ENCODE results near the gene ATP2C2. TPM values are rescaled to one million over a fixed set of nuclear protein-coding genes. Genes with fewer than 3 reads are reported as not detected.

Gene ATP2C2
- total RNA-seq, 1 experiment from 2014 or later = not detected

- no peak for DNase-seq (ENCODE audit: extremely low read depth, low read depth)
Observed at GRCh38 chr16:84360748-84361147, 7.6 kb upstream of the ATP2C2 start.

- no peak for DNase-seq (ENCODE audit: extremely low read depth, low read depth)
Observed at GRCh38 chr16:84361546-84361945, 6.8 kb upstream of the ATP2C2 start.

GRCh38 chr16:84362471-84362941 lies 5.8 kb upstream of the ATP2C2 start:
- no peak for DNase-seq (ENCODE audit: extremely low read depth, low read depth)

DNA sequence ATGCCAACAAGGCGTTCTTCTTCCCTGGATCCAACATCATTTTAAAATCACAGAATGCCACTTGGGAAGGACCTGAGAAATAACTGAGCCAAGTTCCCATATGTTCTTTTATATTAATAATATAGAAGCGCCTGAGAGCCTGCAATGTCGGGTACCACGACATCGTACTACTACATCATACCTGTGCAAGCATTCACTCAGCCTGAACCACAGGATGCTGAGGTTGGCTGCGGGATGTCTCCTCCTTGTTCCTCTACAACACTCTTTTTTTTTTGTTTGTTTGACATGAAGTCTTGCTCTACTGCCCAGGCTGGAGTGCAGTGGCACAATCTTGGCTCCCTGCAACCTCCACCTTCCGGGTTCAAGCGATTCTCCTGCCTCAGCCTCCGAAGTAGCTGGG lies 2.1 kb upstream of the ATP2C2 start:
- DNase-seq (ENCODE audit: extremely low read depth, low read depth) = no peak

DNA sequence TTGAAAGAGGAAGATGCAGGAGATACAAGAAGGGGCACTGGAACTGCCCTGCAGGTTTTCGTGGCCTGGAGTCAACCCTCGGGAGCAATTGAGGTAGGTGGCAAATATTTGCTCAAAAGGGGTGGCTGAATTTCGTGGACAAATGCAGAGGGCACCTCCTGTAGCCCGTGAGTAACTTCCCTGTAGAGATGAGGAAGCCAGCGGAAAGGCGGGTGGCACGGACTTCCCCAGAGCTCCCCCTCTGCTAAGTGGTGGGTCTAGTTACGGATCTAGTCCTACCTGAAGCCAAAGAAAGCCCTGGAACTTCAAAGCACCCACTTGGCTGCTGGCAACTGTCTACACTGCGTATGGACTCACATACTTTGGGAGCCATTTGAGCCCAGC lies 1.0 kb upstream of the ATP2C2 start:
- no peak for DNase-seq (ENCODE audit: extremely low read depth, low read depth)

- DNase-seq (ENCODE audit: extremely low read depth, low read depth) = no peak
Observed at GRCh38 chr16:84367750-84368307, 509 bp upstream of the ATP2C2 start.

DNA sequence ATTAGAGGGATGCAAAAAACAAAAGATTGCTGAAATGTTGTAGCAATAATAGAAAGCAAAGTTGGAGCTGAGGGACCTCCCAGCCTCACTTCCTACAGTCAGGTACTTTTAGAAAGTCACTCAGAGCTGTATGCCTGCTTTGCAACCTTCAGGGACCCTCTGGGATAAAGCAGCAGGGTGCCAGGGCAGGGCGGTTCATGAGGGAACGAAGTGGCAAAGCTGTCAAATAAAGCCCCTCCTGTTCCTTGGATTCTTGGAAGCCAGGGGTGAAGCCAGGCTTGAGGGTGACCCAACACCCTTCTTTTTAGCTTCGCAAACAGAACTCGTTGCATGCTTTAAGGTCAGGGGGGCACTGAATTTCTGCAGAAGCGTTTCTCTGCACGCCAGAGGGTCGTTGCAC lies 767 bp downstream of the ATP2C2 start:
- DNase-seq (ENCODE audit: extremely low read depth, low read depth) = no peak

DNA sequence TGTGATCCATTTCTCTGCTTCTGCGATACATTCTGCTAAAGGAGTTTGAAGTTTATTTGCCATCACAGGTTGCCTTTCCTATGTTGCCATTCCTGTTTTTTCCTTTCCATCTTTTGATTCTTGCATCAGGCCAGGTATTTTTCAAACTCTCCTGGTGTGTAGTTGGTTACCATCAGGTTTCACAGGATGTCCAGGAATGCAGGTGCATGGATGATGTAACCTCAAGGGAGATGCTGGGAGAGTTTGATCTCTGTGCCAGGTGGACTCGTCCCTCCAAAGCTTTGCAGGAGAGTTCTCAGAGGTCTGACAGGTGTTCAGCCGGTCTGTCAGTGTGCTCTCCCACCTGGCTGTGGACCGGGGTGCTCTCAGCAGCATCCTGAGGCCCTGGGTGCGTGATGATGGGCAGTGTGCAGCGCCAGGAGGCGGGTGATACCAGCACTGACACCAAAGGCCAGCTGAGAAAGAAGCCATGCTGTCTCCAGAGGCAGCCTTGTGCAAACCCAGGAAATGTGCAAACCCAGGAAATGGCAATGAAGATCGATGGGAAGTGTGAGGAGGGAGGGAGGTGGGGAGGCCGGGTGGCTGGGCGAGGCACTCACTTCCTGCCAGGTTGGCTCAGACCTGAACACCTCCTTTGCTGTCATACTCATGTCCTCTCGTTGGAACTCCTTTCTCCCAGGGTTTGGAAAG lies 1.7 kb downstream of the ATP2C2 start:
- DNase-seq (ENCODE audit: extremely low read depth, low read depth) = no peak

DNA sequence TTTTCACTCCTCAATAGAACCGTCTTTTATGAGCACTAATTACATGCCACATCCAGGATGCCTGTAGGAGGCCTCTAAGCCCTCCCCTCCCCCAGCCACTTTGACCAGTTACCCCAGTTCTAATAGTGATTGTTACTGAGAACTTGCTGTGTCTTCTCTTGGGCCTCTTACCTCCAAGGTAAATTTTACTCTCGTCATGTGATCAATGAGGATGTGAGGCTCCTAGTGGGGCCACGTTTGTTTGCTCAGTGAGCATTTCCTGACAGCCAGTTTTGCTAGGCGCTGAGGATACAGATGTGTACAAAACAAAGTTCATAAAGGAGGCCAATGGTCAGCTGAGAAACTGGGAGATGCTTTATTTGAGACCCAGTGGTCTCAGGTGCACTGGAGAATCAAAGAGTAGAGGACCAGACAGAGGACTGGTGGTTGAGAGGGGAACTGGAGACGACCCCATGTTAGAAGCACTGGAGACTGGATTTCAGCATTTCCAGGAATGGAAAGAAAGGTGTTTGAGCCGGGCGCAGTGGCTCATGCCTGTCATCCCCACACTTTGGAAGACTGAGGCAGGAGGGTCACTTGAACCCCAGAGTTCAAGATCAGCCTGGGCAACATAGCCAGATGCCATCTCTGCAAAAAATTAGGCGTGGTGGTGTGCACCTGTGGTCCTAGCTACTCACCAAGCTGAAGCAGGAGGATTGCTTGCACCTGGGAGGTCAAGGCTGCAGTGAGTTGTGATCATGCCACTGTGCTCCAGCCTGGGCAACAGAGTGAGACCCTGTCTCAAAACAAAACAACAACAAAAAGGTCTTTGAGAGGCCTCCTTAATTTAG lies 2.6 kb downstream of the ATP2C2 start:
- no peak for DNase-seq (ENCODE audit: extremely low read depth, low read depth)

- no peak for DNase-seq (ENCODE audit: extremely low read depth, low read depth)
Observed at GRCh38 chr16:84371553-84371865, 3.2 kb downstream of the ATP2C2 start.

GRCh38 chr16:84373907-84374489 lies 5.7 kb downstream of the ATP2C2 start:
- DNase-seq (ENCODE audit: extremely low read depth, low read depth) = no peak

GRCh38 chr16:84378099-84378498 lies 9.8 kb downstream of the ATP2C2 start:
- no peak for DNase-seq (ENCODE audit: extremely low read depth, low read depth)

GRCh38 chr16:84378567-84378966 lies 10.2 kb downstream of the ATP2C2 start:
- no peak for DNase-seq (ENCODE audit: extremely low read depth, low read depth)

DNA sequence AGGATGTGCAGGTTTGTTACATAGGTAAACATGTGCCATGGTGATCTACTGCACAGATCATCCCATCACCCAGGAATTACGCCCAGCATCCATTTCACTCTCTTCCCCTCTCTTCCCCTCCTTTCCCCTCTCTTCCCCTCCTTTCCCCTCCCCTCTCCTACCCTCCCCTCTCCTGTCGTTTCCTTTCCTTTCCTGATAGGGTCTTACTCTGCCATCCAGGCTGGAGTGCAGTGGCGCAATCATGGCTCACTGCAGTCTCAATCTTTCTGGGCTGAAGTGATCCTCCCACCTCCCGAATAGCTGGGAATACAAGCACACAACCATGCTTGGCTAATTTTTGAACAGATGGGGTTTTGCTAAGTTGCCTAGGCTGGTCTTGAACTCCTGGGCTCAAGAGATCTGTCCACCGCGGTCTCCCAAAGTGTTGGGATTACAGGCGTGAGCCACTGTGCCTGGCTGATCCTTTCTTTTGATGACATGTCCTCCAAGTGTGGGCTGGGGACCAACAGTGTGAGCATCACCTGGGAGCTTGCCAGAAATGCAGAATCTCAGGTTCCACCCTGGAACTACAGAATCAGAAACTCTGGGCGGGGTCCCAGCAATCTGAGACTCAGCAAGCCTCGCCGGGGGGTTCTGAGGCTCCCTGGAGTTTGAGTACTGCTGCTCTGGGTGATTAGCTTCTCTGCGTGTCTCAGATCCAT lies 10.8 kb downstream of the ATP2C2 start:
- no peak for DNase-seq (ENCODE audit: extremely low read depth, low read depth)

- no peak for DNase-seq (ENCODE audit: extremely low read depth, low read depth)
Observed at GRCh38 chr16:84379709-84380362, 11.5 kb downstream of the ATP2C2 start.

GRCh38 chr16:84380405-84380804 lies 12.1 kb downstream of the ATP2C2 start:
- DNase-seq (ENCODE audit: extremely low read depth, low read depth) = no peak

DNA sequence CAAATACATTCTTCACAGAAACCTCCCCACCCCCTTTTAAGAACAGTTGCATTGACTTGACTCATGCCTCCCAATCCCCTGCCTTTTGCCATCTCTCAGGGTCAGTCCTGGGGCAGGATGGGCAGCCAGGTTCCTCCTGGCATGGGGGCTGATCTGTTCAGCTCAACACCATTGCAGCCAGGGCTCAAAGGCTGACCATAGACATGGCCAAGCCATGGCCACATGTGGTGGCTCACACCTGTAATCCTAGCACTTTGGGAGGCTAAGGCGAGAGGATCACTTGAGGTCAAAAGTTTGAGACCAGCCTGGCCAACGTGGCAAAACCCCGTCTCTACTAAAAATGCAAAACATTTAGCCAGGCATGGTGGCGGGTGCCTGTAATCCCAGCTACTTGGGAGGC lies 14.1 kb downstream of the ATP2C2 start:
- DNase-seq (ENCODE audit: extremely low read depth, low read depth) = no peak

GRCh38 chr16:84383106-84383505 lies 14.8 kb downstream of the ATP2C2 start:
- DNase-seq (ENCODE audit: extremely low read depth, low read depth) = no peak

DNA sequence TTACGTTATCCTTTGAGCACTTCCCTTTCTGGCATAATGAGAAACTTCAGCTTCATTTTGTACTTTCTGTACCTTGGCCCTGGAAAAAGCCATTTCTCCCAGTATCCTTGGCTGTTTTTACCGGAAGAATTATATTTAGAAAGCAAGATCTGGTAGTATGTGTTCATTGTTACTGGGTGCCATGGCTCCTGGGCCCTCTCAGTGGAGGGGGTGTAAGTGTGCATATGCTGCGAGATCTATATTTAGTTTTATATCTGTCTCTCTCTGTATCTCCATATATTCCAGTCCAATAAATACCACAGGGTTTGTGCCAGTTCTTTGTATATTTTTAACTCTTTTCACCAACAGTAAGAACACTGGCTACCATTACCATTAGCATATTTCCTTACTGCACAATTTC lies 17.7 kb downstream of the ATP2C2 start:
- no peak for DNase-seq (ENCODE audit: extremely low read depth, low read depth)

GRCh38 chr16:84387021-84387420 lies 18.7 kb downstream of the ATP2C2 start:
- no peak for DNase-seq (ENCODE audit: extremely low read depth, low read depth)

All from NCI-H460 (cell line).